HEK293 (cell line): ENCODE results near the gene AK9.

ENCODE experiments used
- KLF7 ChIP-seq: fragments of 450-650 bp; formaldehyde crosslinking; IDR thresholded peaks from 2 replicates; pipeline ENCODE4 v1.5.1; 2016; ENCODE audit warnings: missing biosample characterization, missing genetic modification characterization, borderline replicate concordance
- ZNF121 ChIP-seq: fragments of 450-650 bp; formaldehyde crosslinking; IDR thresholded peaks from 2 replicates; pipeline ENCODE4 v1.5.1; 2016; ENCODE audit warnings: missing biosample characterization, missing genetic modification characterization
- ZNF23 ChIP-seq: fragments of 450-650 bp; formaldehyde crosslinking; IDR thresholded peaks from 2 replicates; pipeline ENCODE4 v1.5.1; 2016; ENCODE audit warnings: missing biosample characterization, missing genetic modification characterization, borderline replicate concordance
- ZNF274 ChIP-seq, 2 experiments: fragments of 200-500 bp in 1 of 2; fragments of 450-650 bp in 1 of 2; sonication (Bioruptor generic) in 1 of 2; formaldehyde crosslinking in 1 of 2; IDR thresholded peaks; 2 replicates each; pipeline versions ENCODE4 v1.5.1 to v1.6.1; 2014 to 2016; ENCODE audit warnings: borderline replicate concordance in 1 of 2, inconsistent platforms in 1 of 2, low read length in 1 of 2, missing biosample characterization in 1 of 2, missing genetic modification characterization in 1 of 2
- ZNF324 ChIP-seq: fragments of 450-650 bp; formaldehyde crosslinking; IDR thresholded peaks from 2 replicates; pipeline ENCODE4 v1.5.1; 2016; ENCODE audit warnings: missing biosample characterization, missing genetic modification characterization
- ZNF548 ChIP-seq: fragments of 450-650 bp; formaldehyde crosslinking; IDR thresholded peaks from 2 replicates; pipeline ENCODE4 v1.5.1; 2016; ENCODE audit warnings: missing biosample characterization, missing genetic modification characterization
- ZNF837 ChIP-seq: fragments of 450-650 bp; formaldehyde crosslinking; IDR thresholded peaks from 2 replicates; pipeline ENCODE4 v1.5.1; 2016; ENCODE audit warnings: missing biosample characterization, missing genetic modification characterization
- TF ChIP-seq, protein P1 (sequence below): fragments of 450-650 bp; formaldehyde crosslinking; IDR thresholded peaks from 2 replicates; pipeline ENCODE4 v1.5.1; 2016; ENCODE audit warnings: missing biosample characterization, missing genetic modification characterization
- TF ChIP-seq, protein P2 (sequence below): fragments of 450-650 bp; formaldehyde crosslinking; IDR thresholded peaks from 2 replicates; pipeline ENCODE4 v1.5.0; 2017; ENCODE audit warnings: missing biosample characterization, missing genetic modification characterization, borderline replicate concordance
- TF ChIP-seq, protein P3 (sequence below): fragments of 450-650 bp; formaldehyde crosslinking; IDR thresholded peaks from 2 replicates; pipeline ENCODE4 v1.5.1; 2016; ENCODE audit warnings: missing biosample characterization, missing genetic modification characterization, borderline replicate concordance
- TF ChIP-seq, protein P4 (sequence below): fragments of 450-650 bp; formaldehyde crosslinking; IDR thresholded peaks from 2 replicates; pipeline ENCODE4 v1.5.1; 2017; ENCODE audit warnings: missing biosample characterization, missing genetic modification characterization
- TF ChIP-seq, protein P5 (sequence below): fragments of 450-650 bp; formaldehyde crosslinking; IDR thresholded peaks from 2 replicates; pipeline ENCODE4 v1.5.1; 2016; ENCODE audit warnings: missing biosample characterization, missing genetic modification characterization
- TF ChIP-seq, protein P6 (sequence below): fragments of 450-650 bp; formaldehyde crosslinking; IDR thresholded peaks from 2 replicates; pipeline ENCODE4 v1.5.1; 2016; ENCODE audit warnings: missing biosample characterization, missing genetic modification characterization, low read depth

DNA sequence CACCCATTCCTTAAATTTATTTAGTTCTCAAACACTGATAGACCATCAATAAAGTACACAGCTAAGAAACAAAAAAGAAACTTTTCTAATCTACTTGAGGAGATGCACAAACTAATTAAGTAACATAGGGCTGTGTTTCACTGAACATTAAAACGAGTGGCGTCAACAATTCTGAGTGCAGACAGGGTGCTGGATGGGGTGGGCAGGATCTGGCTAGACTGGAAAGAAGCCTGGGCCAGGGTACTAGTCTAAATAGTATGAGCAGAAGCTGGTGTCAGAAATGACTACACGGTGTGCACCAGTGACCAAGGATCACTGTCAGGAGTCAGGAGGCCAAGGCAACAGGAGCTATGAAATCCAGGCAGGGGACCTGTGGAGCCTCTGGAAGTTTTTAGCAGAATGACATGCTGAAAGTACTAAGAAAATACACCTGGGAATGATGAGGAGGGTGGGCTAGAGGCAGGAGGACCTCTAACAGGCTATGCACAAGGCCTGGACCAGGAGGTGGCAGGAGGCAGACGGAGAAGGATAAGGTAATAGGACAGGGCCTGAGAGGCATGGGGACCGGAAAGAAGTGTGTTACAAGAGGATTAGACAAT, 221.3 kb downstream of the AK9 start:
- TF ChIP-seq, protein P1, sequence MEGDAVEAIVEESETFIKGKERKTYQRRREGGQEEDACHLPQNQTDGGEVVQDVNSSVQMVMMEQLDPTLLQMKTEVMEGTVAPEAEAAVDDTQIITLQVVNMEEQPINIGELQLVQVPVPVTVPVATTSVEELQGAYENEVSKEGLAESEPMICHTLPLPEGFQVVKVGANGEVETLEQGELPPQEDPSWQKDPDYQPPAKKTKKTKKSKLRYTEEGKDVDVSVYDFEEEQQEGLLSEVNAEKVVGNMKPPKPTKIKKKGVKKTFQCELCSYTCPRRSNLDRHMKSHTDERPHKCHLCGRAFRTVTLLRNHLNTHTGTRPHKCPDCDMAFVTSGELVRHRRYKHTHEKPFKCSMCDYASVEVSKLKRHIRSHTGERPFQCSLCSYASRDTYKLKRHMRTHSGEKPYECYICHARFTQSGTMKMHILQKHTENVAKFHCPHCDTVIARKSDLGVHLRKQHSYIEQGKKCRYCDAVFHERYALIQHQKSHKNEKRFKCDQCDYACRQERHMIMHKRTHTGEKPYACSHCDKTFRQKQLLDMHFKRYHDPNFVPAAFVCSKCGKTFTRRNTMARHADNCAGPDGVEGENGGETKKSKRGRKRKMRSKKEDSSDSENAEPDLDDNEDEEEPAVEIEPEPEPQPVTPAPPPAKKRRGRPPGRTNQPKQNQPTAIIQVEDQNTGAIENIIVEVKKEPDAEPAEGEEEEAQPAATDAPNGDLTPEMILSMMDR (tag by site-specific recombination), result no peak
- TF ChIP-seq ZNF274 (IDR thresholded peaks at IDR 0.05; ENCODE audit: low read length) (no peak), ZNF274 (tag by site-specific recombination; IDR thresholded peaks at IDR 0.05; ENCODE audit: borderline replicate concordance) (no peak), ZNF23 (tag by site-specific recombination) (no peak), ZNF324 (tag by site-specific recombination) (no peak), ZNF121 (tag by site-specific recombination) (no peak), ZNF837 (tag by site-specific recombination) (no peak), ZNF548 (tag by site-specific recombination) (no peak), KLF7 (tag by site-specific recombination) (no peak)
- TF ChIP-seq, protein P2, sequence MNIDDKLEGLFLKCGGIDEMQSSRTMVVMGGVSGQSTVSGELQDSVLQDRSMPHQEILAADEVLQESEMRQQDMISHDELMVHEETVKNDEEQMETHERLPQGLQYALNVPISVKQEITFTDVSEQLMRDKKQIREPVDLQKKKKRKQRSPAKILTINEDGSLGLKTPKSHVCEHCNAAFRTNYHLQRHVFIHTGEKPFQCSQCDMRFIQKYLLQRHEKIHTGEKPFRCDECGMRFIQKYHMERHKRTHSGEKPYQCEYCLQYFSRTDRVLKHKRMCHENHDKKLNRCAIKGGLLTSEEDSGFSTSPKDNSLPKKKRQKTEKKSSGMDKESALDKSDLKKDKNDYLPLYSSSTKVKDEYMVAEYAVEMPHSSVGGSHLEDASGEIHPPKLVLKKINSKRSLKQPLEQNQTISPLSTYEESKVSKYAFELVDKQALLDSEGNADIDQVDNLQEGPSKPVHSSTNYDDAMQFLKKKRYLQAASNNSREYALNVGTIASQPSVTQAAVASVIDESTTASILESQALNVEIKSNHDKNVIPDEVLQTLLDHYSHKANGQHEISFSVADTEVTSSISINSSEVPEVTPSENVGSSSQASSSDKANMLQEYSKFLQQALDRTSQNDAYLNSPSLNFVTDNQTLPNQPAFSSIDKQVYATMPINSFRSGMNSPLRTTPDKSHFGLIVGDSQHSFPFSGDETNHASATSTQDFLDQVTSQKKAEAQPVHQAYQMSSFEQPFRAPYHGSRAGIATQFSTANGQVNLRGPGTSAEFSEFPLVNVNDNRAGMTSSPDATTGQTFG, result no peak
- TF ChIP-seq, protein P3, sequence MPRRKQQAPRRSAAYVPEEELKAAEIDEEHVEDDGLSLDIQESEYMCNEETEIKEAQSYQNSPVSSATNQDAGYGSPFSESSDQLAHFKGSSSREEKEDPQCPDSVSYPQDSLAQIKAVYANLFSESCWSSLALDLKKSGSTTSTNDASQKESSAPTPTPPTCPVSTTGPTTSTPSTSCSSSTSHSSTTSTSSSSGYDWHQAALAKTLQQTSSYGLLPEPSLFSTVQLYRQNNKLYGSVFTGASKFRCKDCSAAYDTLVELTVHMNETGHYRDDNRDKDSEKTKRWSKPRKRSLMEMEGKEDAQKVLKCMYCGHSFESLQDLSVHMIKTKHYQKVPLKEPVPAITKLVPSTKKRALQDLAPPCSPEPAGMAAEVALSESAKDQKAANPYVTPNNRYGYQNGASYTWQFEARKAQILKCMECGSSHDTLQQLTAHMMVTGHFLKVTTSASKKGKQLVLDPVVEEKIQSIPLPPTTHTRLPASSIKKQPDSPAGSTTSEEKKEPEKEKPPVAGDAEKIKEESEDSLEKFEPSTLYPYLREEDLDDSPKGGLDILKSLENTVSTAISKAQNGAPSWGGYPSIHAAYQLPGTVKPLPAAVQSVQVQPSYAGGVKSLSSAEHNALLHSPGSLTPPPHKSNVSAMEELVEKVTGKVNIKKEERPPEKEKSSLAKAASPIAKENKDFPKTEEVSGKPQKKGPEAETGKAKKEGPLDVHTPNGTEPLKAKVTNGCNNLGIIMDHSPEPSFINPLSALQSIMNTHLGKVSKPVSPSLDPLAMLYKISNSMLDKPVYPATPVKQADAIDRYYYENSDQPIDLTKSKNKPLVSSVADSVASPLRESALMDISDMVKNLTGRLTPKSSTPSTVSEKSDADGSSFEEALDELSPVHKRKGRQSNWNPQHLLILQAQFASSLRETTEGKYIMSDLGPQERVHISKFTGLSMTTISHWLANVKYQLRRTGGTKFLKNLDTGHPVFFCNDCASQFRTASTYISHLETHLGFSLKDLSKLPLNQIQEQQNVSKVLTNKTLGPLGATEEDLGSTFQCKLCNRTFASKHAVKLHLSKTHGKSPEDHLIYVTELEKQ (tag by site-specific recombination), result no peak
- TF ChIP-seq, protein P4, sequence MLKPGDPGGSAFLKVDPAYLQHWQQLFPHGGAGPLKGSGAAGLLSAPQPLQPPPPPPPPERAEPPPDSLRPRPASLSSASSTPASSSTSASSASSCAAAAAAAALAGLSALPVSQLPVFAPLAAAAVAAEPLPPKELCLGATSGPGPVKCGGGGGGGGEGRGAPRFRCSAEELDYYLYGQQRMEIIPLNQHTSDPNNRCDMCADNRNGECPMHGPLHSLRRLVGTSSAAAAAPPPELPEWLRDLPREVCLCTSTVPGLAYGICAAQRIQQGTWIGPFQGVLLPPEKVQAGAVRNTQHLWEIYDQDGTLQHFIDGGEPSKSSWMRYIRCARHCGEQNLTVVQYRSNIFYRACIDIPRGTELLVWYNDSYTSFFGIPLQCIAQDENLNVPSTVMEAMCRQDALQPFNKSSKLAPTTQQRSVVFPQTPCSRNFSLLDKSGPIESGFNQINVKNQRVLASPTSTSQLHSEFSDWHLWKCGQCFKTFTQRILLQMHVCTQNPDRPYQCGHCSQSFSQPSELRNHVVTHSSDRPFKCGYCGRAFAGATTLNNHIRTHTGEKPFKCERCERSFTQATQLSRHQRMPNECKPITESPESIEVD (tag by site-specific recombination), result no peak
- TF ChIP-seq, protein P5, sequence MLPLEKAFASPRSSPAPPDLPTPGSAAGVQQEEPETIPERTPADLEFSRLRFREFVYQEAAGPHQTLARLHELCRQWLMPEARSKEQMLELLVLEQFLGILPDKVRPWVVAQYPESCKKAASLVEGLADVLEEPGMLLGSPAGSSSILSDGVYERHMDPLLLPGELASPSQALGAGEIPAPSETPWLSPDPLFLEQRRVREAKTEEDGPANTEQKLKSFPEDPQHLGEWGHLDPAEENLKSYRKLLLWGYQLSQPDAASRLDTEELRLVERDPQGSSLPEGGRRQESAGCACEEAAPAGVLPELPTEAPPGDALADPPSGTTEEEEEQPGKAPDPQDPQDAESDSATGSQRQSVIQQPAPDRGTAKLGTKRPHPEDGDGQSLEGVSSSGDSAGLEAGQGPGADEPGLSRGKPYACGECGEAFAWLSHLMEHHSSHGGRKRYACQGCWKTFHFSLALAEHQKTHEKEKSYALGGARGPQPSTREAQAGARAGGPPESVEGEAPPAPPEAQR (tag by site-specific recombination), result no peak
- TF ChIP-seq, protein P6, sequence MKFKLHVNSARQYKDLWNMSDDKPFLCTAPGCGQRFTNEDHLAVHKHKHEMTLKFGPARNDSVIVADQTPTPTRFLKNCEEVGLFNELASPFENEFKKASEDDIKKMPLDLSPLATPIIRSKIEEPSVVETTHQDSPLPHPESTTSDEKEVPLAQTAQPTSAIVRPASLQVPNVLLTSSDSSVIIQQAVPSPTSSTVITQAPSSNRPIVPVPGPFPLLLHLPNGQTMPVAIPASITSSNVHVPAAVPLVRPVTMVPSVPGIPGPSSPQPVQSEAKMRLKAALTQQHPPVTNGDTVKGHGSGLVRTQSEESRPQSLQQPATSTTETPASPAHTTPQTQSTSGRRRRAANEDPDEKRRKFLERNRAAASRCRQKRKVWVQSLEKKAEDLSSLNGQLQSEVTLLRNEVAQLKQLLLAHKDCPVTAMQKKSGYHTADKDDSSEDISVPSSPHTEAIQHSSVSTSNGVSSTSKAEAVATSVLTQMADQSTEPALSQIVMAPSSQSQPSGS, result no peak
